K562 (cell line): ENCODE measurements around the gene ERC2. TPM values are rescaled to one million over a fixed set of nuclear protein-coding genes. Genes with fewer than 3 reads are reported as not detected.

Experiments
- CEBPZ ChIP-seq: fragments of 150-350 bp; IDR thresholded peaks from 2 replicates; pipeline ENCODE4 v1.6.1; 2014; ENCODE audit warnings: low read depth, mild to moderate bottlenecking, low read length, borderline replicate concordance
- PRPF4 ChIP-seq: fragments of 200-400 bp; formaldehyde crosslinking; IDR thresholded peaks from one replicate; pipeline ENCODE4 v1.6.1; 2017; ENCODE audit warnings: low read length, low read depth, mild to moderate bottlenecking; ENCODE audit not compliant: insufficient read depth, poor library complexity, severe bottlenecking
- SNRNP70 ChIP-seq: fragments of 200-400 bp; formaldehyde crosslinking; optimal IDR thresholded peaks from 2 replicates; pipeline ENCODE3; 2017; ENCODE audit warnings: low read depth, low read length
- ZNF217 ChIP-seq: sonication (generic); formaldehyde crosslinking; IDR thresholded peaks from 2 replicates; pipeline ENCODE4 v1.8.0; 2022; ENCODE audit warnings: mild to moderate bottlenecking, missing genetic modification reagents
- ZNF239 ChIP-seq: fragments of 250-450 bp; sonication (Bioruptor Pico); IDR thresholded peaks from 2 replicates; pipeline ENCODE4 v1.4.0; 2020; ENCODE audit warnings: mild to moderate bottlenecking
- ZNF280B ChIP-seq: fragments of 250-450 bp; sonication (Bioruptor Pico); IDR thresholded peaks from 2 replicates; pipeline ENCODE4 v1.5.1; 2021; ENCODE audit warnings: mild to moderate bottlenecking
- ZNF507 ChIP-seq: conservative IDR thresholded peaks from 2 replicates; pipeline ENCODE4 v1.6.1; 2017; ENCODE audit warnings: missing genetic modification characterization, missing compliant biosample characterization
- ZNF780A ChIP-seq: fragments of 250-450 bp; sonication (Bioruptor Pico); IDR thresholded peaks from 2 replicates; pipeline ENCODE4 v1.5.0; 2021; ENCODE audit warnings: mild to moderate bottlenecking
- polyA plus RNA-seq, 8 experiments: library from polyadenylated mRNA; depleted of rRNA in 4 of 8; stranded (reverse) in 5 of 8; unstranded in 3 of 8; fragments of >200 nt; fragmentation: Nextera tagmentation in 2 of 8; fragmentation: Illumina TruSeq in 1 of 8; extraction: Ambion mirVana in 2 of 8; extraction: Trizol in 1 of 8; gene quantifications; 2 replicates each; pipeline versions ENCODE4 v1.2.1 to v1.2.3, GENCODE V29; 2011 to 2014; ENCODE audit warnings: inconsistent platforms in 1 of 8, missing spikeins in 1 of 8
- total RNA-seq, 7 experiments: library from RNA; depleted of rRNA in 6 of 7; stranded (reverse); fragments of >200 nt in 6 of 7; fragmentation: Illumina TruSeq in 2 of 7; extraction: Trizol in 2 of 7; gene quantifications; 2 replicates each; pipeline versions ENCODE4 v1.2.1 to v1.2.3, GENCODE V29; 2011 to 2021; ENCODE audit warnings: low replicate concordance in 1 of 7

Gene ERC2
- total and polyA plus RNA-seq, 9 of the 15 experiments (the other 6 are each of a cell fraction or from before 2014, with no cell fraction given): 0.04 to 0.18 (median 0.07) TPM; not detected in 2

GRCh38 chr3:56060521-56061278 lies 407.6 kb downstream of the ERC2 start (continued):
- TF ChIP-seq ZNF280B (CRISPR knock-in tag): no peak
- TF ChIP-seq CEBPZ: no peak
- no peak for TF ChIP-seq ZNF239 (CRISPR knock-in tag)
- no peak for TF ChIP-seq SNRNP70
- TF ChIP-seq ZNF780A (CRISPR knock-in tag): no peak
- TF ChIP-seq ZNF217 (CRISPR knock-in tag): no peak
- TF ChIP-seq ZNF507: no peak
- TF ChIP-seq PRPF4: no peak
